Measurements from ENCODE around the gene CASKIN2. TPM values are rescaled to one million over a fixed set of nuclear protein-coding genes. Genes with fewer than 3 reads are reported as not detected.

CASKIN2 gene
- polyA plus RNA-seq, 1 donor = 13.9 TPM

DNA sequence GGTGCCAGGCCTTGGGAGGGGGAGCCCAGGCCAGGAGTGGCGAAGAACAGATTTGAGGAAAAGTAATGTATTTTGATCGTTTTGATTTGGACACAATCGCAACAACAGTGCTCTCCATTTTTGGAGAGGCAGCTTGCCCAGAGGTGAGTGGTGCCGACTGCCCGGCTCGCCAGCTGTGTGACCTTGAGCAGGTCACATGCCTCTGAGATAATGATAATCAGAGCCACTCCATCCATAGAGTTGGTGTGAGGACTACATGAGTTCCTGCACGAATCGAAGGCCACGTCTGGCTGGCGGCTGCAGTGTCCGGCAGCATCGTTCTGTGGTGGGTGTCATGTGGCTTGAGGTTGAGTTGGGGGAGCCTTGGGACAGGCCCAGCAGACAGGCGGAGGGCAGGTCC lies 30.8 kb upstream of the CASKIN2 start:
- H3K9me3 ChIP-seq (ENCODE audit: control insufficient read depth, low read depth, low read length) = no peaks in the 10 kb centered on the region
- no peak overlapping the region for H3K27ac ChIP-seq (ENCODE audit: low read length)
- DNase-seq = no peak
- no peak overlapping the region for H3K4me3 ChIP-seq (ENCODE audit: low read length)
- peaks cover 89% of the 10 kb centered on the region for H3K4me1 ChIP-seq (ENCODE audit: control insufficient read depth, insufficient read depth, low read length)
- H3K27me3 ChIP-seq (ENCODE audit: control insufficient read depth, insufficient read depth, low read length) = no peaks in the 10 kb centered on the region
- H3K36me3 ChIP-seq (ENCODE audit: control insufficient read depth, insufficient read depth, low read length) = peaks cover 30% of the 10 kb centered on the region
- no CpG with 5 or more reads among the region's 13 CpGs for WGBS (ENCODE audit: insufficient coverage, low lambda C conversion rate)

DNA sequence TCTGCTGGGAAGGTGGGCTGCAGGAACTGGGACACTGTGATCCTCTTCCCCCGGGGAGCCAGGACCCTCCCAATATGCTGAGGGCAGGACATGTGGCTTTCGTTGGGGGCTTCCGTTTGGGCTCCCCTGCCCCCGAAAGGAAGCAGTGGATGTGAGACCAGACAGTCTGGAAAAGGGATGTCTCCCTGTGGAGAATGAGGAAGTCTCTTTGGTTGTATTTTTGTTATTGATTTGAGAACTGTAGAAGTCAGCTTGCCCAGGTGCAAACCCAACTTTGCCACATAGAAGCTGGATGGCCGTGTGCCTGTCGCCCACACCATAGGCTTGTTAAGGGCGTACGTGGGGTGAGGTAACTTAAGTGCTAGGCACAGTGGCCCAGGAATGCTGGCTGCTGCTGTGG lies 28.9 kb upstream of the CASKIN2 start:
- no CpG with 5 or more reads among the region's 8 CpGs for WGBS (ENCODE audit: insufficient coverage, low lambda C conversion rate)

GRCh38 chr17:75542728-75543336 lies 27.5 kb upstream of the CASKIN2 start:
- Histone ChIP-seq H3K27me3 (ENCODE audit: control insufficient read depth, insufficient read depth, low read length) (no peaks in the 10 kb centered on the region), H3K4me1 (ENCODE audit: control insufficient read depth, insufficient read depth, low read length) (peaks cover 90% of the 10 kb centered on the region), H3K27ac (ENCODE audit: low read length) (peak overlapping the region; percentile 95), H3K36me3 (ENCODE audit: control insufficient read depth, insufficient read depth, low read length) (peaks cover 33% of the 10 kb centered on the region), H3K4me3 (ENCODE audit: low read length) (peak overlapping the region; percentile 5), H3K9me3 (ENCODE audit: control insufficient read depth, low read depth, low read length) (no peaks in the 10 kb centered on the region)
- no CpG with 5 or more reads among the region's 15 CpGs for WGBS (ENCODE audit: insufficient coverage, low lambda C conversion rate)
- peak; percentile 65 to 83 for DNase-seq

More for the DNA sequence above, 28.9 kb upstream of the CASKIN2 start:
- no peaks in the 10 kb centered on the region for H3K27me3 ChIP-seq (ENCODE audit: control insufficient read depth, insufficient read depth, low read length)
- H3K4me3 ChIP-seq (ENCODE audit: low read length) = no peak overlapping the region
- H3K27ac ChIP-seq (ENCODE audit: low read length) = peak overlapping the region; percentile 22
- H3K9me3 ChIP-seq (ENCODE audit: control insufficient read depth, low read depth, low read length) = no peaks in the 10 kb centered on the region
- peaks cover 33% of the 10 kb centered on the region for H3K36me3 ChIP-seq (ENCODE audit: control insufficient read depth, insufficient read depth, low read length)
- H3K4me1 ChIP-seq (ENCODE audit: control insufficient read depth, insufficient read depth, low read length) = peaks cover 89% of the 10 kb centered on the region
- DNase-seq = no peak

DNA sequence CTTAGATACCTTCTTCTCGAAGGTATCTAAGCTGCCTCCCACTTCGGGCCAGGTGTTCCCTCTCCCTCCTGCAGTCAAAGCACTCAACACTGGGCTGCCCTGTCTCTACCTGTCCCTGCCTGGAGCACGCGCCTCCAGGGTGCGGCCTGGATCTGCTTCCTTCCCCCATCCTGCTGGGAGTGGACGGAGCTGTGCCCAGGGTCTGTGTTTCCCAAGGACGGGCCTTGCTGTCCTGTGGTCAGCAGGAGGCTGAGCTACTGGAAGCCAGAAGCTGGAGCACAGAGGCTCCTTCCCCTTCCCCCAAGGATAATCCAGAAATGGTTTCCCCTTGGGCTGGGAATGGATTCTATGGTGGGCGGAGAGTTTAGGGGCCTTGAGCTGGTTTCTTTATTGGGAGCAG lies 26.9 kb upstream of the CASKIN2 start:
- H3K4me1 ChIP-seq (ENCODE audit: control insufficient read depth, insufficient read depth, low read length) = peaks cover 90% of the 10 kb centered on the region
- peak in 1 of 2 donors; percentile 62 for DNase-seq
- 40% methylated on average over 1 of the region's 8 CpGs for WGBS (ENCODE audit: insufficient coverage, low lambda C conversion rate)
- no peaks in the 10 kb centered on the region for H3K27me3 ChIP-seq (ENCODE audit: control insufficient read depth, insufficient read depth, low read length)
- peaks cover 32% of the 10 kb centered on the region for H3K36me3 ChIP-seq (ENCODE audit: control insufficient read depth, insufficient read depth, low read length)
- H3K9me3 ChIP-seq (ENCODE audit: control insufficient read depth, low read depth, low read length) = no peaks in the 10 kb centered on the region
- peak overlapping the region; percentile 95 for H3K27ac ChIP-seq (ENCODE audit: low read length)
- no peak overlapping the region for H3K4me3 ChIP-seq (ENCODE audit: low read length)

- peaks cover 24% of the 10 kb centered on the region for H3K36me3 ChIP-seq (ENCODE audit: control insufficient read depth, insufficient read depth, low read length)
- H3K4me1 ChIP-seq (ENCODE audit: control insufficient read depth, insufficient read depth, low read length) = peaks cover 99% of the 10 kb centered on the region
- no peaks in the 10 kb centered on the region for H3K9me3 ChIP-seq (ENCODE audit: control insufficient read depth, low read depth, low read length)
- no peak for DNase-seq
- WGBS (ENCODE audit: insufficient coverage, low lambda C conversion rate) = no CpG with 5 or more reads among the region's 4 CpGs
- H3K27me3 ChIP-seq (ENCODE audit: control insufficient read depth, insufficient read depth, low read length) = no peaks in the 10 kb centered on the region
- H3K27ac ChIP-seq (ENCODE audit: low read length) = peak overlapping the region; percentile 95
- no peak overlapping the region for H3K4me3 ChIP-seq (ENCODE audit: low read length)
These were observed 25.7 kb upstream of the CASKIN2 start for GRCh38 chr17:75540923-75541503.

DNA sequence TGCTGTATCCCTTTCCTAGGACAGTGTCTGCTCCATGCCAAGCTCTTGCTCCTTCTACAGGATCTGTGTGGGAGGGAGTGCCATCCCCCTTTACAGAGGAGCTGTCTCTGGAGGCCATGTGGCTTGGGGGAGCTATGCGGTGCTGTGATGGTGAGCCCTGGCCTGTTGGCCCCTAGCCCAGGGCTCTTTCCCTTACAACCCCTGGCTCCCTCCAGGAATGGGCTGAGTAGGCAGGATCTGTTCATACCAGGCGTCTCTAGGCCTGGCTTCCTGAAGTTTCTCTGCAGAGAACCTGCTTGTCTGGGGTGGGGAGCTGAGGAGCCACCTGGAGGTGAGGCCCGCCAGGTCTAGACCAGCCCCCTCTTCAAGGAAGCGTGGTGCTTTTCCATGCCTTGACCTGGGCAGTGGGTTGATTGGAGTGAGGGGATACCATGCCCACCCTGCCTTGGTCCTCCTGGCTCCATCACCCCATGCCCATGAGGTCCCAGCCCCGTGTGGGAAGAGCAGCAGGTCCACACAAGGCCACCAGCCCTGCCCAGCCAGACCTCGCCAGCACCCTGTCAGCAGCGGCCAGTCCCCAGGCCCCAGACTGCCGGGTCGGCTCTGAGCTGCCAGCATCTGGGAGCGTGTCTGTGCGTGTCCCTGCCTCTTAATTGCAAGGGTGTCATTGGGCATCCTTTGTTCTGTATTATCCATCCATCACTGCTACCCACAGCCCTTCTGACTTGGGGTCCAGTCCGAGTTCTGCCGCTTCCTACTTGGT lies 24.8 kb upstream of the CASKIN2 start:
- no CpG with 5 or more reads among the region's 13 CpGs for WGBS (ENCODE audit: insufficient coverage, low lambda C conversion rate)
- H3K9me3 ChIP-seq (ENCODE audit: control insufficient read depth, low read depth, low read length) = no peaks in the 10 kb centered on the region
- H3K4me3 ChIP-seq (ENCODE audit: low read length) = no peak overlapping the region
- H3K27me3 ChIP-seq (ENCODE audit: control insufficient read depth, insufficient read depth, low read length) = no peaks in the 10 kb centered on the region
- H3K27ac ChIP-seq (ENCODE audit: low read length) = peak overlapping the region; percentile 95
- H3K36me3 ChIP-seq (ENCODE audit: control insufficient read depth, insufficient read depth, low read length) = peaks cover 19% of the 10 kb centered on the region
- H3K4me1 ChIP-seq (ENCODE audit: control insufficient read depth, insufficient read depth, low read length) = peaks cover 99% of the 10 kb centered on the region
- peak in 1 of 2 donors; percentile 39 for DNase-seq

GRCh38 chr17:75536366-75536765 lies 21.0 kb upstream of the CASKIN2 start:
- no peaks in the 10 kb centered on the region for H3K9me3 ChIP-seq (ENCODE audit: control insufficient read depth, low read depth, low read length)
- H3K4me1 ChIP-seq (ENCODE audit: control insufficient read depth, insufficient read depth, low read length) = peaks cover 95% of the 10 kb centered on the region
- DNase-seq = peak in 1 of 2 donors; percentile 56
- no peak overlapping the region for H3K4me3 ChIP-seq (ENCODE audit: low read length)
- WGBS (ENCODE audit: insufficient coverage, low lambda C conversion rate) = no CpG with 5 or more reads among the region's 10 CpGs
- H3K27me3 ChIP-seq (ENCODE audit: control insufficient read depth, insufficient read depth, low read length) = no peaks in the 10 kb centered on the region
- H3K27ac ChIP-seq (ENCODE audit: low read length) = peak overlapping the region; percentile 89
- peaks cover 20% of the 10 kb centered on the region for H3K36me3 ChIP-seq (ENCODE audit: control insufficient read depth, insufficient read depth, low read length)

GRCh38 chr17:75535871-75536270 lies 20.5 kb upstream of the CASKIN2 start:
- Histone ChIP-seq H3K4me1 (ENCODE audit: control insufficient read depth, insufficient read depth, low read length) (peaks cover 95% of the 10 kb centered on the region), H3K27me3 (ENCODE audit: control insufficient read depth, insufficient read depth, low read length) (no peaks in the 10 kb centered on the region), H3K4me3 (ENCODE audit: low read length) (no peak overlapping the region), H3K27ac (ENCODE audit: low read length) (peak overlapping the region; percentile 89), H3K36me3 (ENCODE audit: control insufficient read depth, insufficient read depth, low read length) (peaks cover 20% of the 10 kb centered on the region), H3K9me3 (ENCODE audit: control insufficient read depth, low read depth, low read length) (no peaks in the 10 kb centered on the region)
- peak in 1 of 2 donors; percentile 42 for DNase-seq
- WGBS (ENCODE audit: insufficient coverage, low lambda C conversion rate) = no CpG with 5 or more reads among the region's 8 CpGs

GRCh38 chr17:75535119-75535537 lies 19.8 kb upstream of the CASKIN2 start:
- Histone ChIP-seq H3K27me3 (ENCODE audit: control insufficient read depth, insufficient read depth, low read length) (no peaks in the 10 kb centered on the region), H3K4me3 (ENCODE audit: low read length) (no peak overlapping the region), H3K9me3 (ENCODE audit: control insufficient read depth, low read depth, low read length) (no peaks in the 10 kb centered on the region), H3K4me1 (ENCODE audit: control insufficient read depth, insufficient read depth, low read length) (peaks cover 94% of the 10 kb centered on the region), H3K27ac (ENCODE audit: low read length) (peak overlapping the region; percentile 89), H3K36me3 (ENCODE audit: control insufficient read depth, insufficient read depth, low read length) (peaks cover 17% of the 10 kb centered on the region)
- DNase-seq = peak; percentile 88 to 96
- no CpG with 5 or more reads among the region's 15 CpGs for WGBS (ENCODE audit: insufficient coverage, low lambda C conversion rate)

DNA sequence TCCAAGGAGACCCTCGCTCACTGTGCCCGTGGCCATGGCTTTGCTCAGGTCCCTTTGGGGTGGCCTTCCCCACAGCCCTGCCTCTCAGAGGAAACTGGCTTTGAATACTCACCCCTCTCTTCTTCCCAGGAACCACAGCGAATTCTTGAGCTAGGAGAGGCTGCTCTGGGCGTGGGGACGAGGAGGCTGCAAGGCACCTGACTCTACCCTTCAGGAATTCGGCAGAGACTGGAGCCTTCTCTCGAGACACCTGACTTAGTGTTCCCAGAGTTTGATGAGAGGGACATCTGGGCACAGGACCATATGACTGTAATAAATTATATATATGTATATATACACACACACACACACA lies 16.4 kb upstream of the CASKIN2 start:
- H3K27me3 ChIP-seq (ENCODE audit: control insufficient read depth, insufficient read depth, low read length) = no peaks in the 10 kb centered on the region
- no CpG with 5 or more reads among the region's 7 CpGs for WGBS (ENCODE audit: insufficient coverage, low lambda C conversion rate)
- peaks cover 76% of the 10 kb centered on the region for H3K4me1 ChIP-seq (ENCODE audit: control insufficient read depth, insufficient read depth, low read length)
- no peaks in the 10 kb centered on the region for H3K9me3 ChIP-seq (ENCODE audit: control insufficient read depth, low read depth, low read length)
- peak overlapping the region; percentile 93 for H3K27ac ChIP-seq (ENCODE audit: low read length)
- peaks cover 22% of the 10 kb centered on the region for H3K36me3 ChIP-seq (ENCODE audit: control insufficient read depth, insufficient read depth, low read length)
- DNase-seq = peak in 1 of 2 donors; percentile 70
- no peak overlapping the region for H3K4me3 ChIP-seq (ENCODE audit: low read length)
